Measurements from ENCODE around the gene ZNF442. TPM values are rescaled to one million over a fixed set of nuclear protein-coding genes. Genes with fewer than 3 reads are reported as not detected.
A peak's percentile ranks its signal among the peaks of the same experiment; 100 is the strongest.
"Not testable (repeated sequence)": the region's sequence is repeated elsewhere in the genome, so short reads cannot be mapped to it uniquely, and the experiment has no call there.

The ZNF442 gene
- total and polyA plus RNA-seq, 10 of the 15 experiments (the other 5 are each of a cell fraction or from before 2014, with no cell fraction given), result 0.05 to 0.64 (median 0.23) TPM; not detected in 1

- H3K9me3 ChIP-seq (replicated peaks; ENCODE audit: control insufficient read depth, insufficient read depth, low read length); POLR2A ChIA-PET; H4K20me1 ChIP-seq (ENCODE audit: control insufficient read depth, insufficient read depth); in situ Hi-C loops (cut with MboI); H3K36me3 ChIP-seq (ENCODE audit: control insufficient read depth in 2 of 2, insufficient read depth in 2 of 2, low read length in 1 of 2); DNase-seq (ENCODE audit: low read depth, low spot score); SMC1A ChIA-PET (ENCODE audit: uncharacterized antibody, unreplicated experiment); H3K79me2 ChIP-seq (ENCODE audit: control insufficient read depth, insufficient read depth, low read length); H3K27me3 ChIP-seq (replicated peaks in 1 of 2; ENCODE audit: control insufficient read depth in 2 of 2, insufficient read depth in 2 of 2, low read length in 1 of 2); BruUV-seq (replicated peaks); H3K4me1 ChIP-seq (ENCODE audit: control insufficient read depth, insufficient read depth, low read length): not testable (repeated sequence)
- FAIRE-seq (peak; percentile 87), ATAC-seq (peak; percentile 80)
- ChIA-PET RAD21 (ENCODE audit: unreplicated experiment) (interaction anchor here (1.4 kb wide), 1 partner anchor 67 kb away, joined by 6 read pairs; the partner anchor contains the start of gene ZNF563), CTCF (interaction anchor here (0.6 kb wide), 1 partner anchor 435 kb away, joined by 3 read pairs; the partner anchor contains the start of gene ZNF763)
- peak overlapping the region; percentile 68; the same call in 1 of the 2 replicates for H3K27ac ChIP-seq (ENCODE audit: control insufficient read depth, insufficient read depth)
- 4% methylated on average over 22 of the region's 23 CpGs for WGBS (ENCODE audit: insufficient coverage, insufficient replicate concordance, low lambda C conversion rate, missing lambda C conversion rate)
- peak overlapping the region; percentile 87 for H3K4me2 ChIP-seq (ENCODE audit: control insufficient read depth, insufficient read depth)
- intact Hi-C loops (cut with micrococcal nuclease; ENCODE audit: unreplicated experiment), result loop anchor here (2.0 kb wide), 2 partner anchors 41 to 151 kb away; partner anchors contain the start of genes ZNF443 and ZNF564
- H2AFZ ChIP-seq (ENCODE audit: control insufficient read depth, low read depth, low read length), result peak overlapping the region; percentile 78
- H3K9ac ChIP-seq (ENCODE audit: control insufficient read depth, insufficient read depth, low read length), result peak overlapping the region; percentile 82
- peak overlapping the region; percentile 96 for H3K4me3 ChIP-seq
- peak; percentile 21 for TF ChIP-seq RUNX3 (IDR thresholded peaks at IDR 0.05; ENCODE audit: low read length)
- TF ChIP-seq NBN (IDR thresholded peaks at IDR 0.05), result 0 out of 2 replicates have a peak, but pooled peaks have one; percentile 37
- TF ChIP-seq HDGF (IDR thresholded peaks at IDR 0.05), result 0 out of 2 replicates have a peak, but pooled peaks have one; percentile 26
- TF ChIP-seq MEF2B (IDR thresholded peaks at IDR 0.05; ENCODE audit: partially characterized antibody, poor library complexity, severe bottlenecking), result peak; percentile 31
- peak; percentile 47; the same call in 1 of the 2 replicates for TF ChIP-seq MLLT1 (IDR thresholded peaks at IDR 0.05)
- TF ChIP-seq IKZF2 (IDR thresholded peaks at IDR 0.05), result peak in 1 of 2 experiments; percentile 60; a peak in 2 of 4 replicates
- TF ChIP-seq RELB (IDR thresholded peaks at IDR 0.05; ENCODE audit: low read depth), result peak; percentile 61; the same call in 1 of the 2 replicates
- TF ChIP-seq ATF7 (IDR thresholded peaks at IDR 0.05; ENCODE audit: low read depth), result peak; percentile 45
- peak in 1 of 2 experiments; percentile 71; a peak in 1 of 4 replicates for TF ChIP-seq BHLHE40 (IDR thresholded peaks at IDR 0.05; ENCODE audit: borderline replicate concordance in 1 of 2, low read depth in 2 of 2, low read length in 1 of 2)
Measured at GRCh38 chr19:12399901-12400632, 34.6 kb upstream of the ZNF442 start.

- in situ Hi-C loops (cut with MboI); H3K9ac ChIP-seq (ENCODE audit: control insufficient read depth, insufficient read depth, low read length); DNase-seq (ENCODE audit: low read depth, low spot score); intact Hi-C loops (cut with micrococcal nuclease; ENCODE audit: unreplicated experiment); BruUV-seq (replicated peaks); ATAC-seq; H3K27me3 ChIP-seq (replicated peaks in 1 of 2; ENCODE audit: control insufficient read depth in 2 of 2, insufficient read depth in 2 of 2, low read length in 1 of 2); H3K27ac ChIP-seq (ENCODE audit: control insufficient read depth, insufficient read depth); H3K4me3 ChIP-seq; CTCF ChIA-PET; FAIRE-seq; H3K4me1 ChIP-seq (ENCODE audit: control insufficient read depth, insufficient read depth, low read length); SMC1A ChIA-PET (ENCODE audit: uncharacterized antibody, unreplicated experiment); H4K20me1 ChIP-seq (ENCODE audit: control insufficient read depth, insufficient read depth); H3K79me2 ChIP-seq (ENCODE audit: control insufficient read depth, insufficient read depth, low read length); H2AFZ ChIP-seq (ENCODE audit: control insufficient read depth, low read depth, low read length); H3K36me3 ChIP-seq (ENCODE audit: control insufficient read depth in 2 of 2, insufficient read depth in 2 of 2, low read length in 1 of 2); H3K4me2 ChIP-seq (ENCODE audit: control insufficient read depth, insufficient read depth); POLR2A ChIA-PET; RAD21 ChIA-PET (ENCODE audit: unreplicated experiment): not testable (repeated sequence)
- WGBS (ENCODE audit: insufficient coverage, insufficient replicate concordance, low lambda C conversion rate, missing lambda C conversion rate), result 96% methylated on average over 6 of the region's 6 CpGs
- H3K9me3 ChIP-seq (replicated peaks; ENCODE audit: control insufficient read depth, insufficient read depth, low read length), result peaks cover 15% of the 10 kb centered on the region; the same call in 2 of the 3 replicates
Measured at GRCh38 chr19:12391148-12391547, 25.7 kb upstream of the ZNF442 start.

Measured in GM12878 (cell line).